HG03196 (cell line): ENCODE data around the gene NMRK2.
A peak's percentile ranks its signal among the peaks of the same experiment; 100 is the strongest.

Experiments
- ATAC-seq: cut with Tn5 transposase; IDR thresholded peaks from one replicate; pipeline ENCODE4 v1.9.1; 2021; ENCODE audit not compliant: unreplicated experiment

Gene NMRK2

DNA sequence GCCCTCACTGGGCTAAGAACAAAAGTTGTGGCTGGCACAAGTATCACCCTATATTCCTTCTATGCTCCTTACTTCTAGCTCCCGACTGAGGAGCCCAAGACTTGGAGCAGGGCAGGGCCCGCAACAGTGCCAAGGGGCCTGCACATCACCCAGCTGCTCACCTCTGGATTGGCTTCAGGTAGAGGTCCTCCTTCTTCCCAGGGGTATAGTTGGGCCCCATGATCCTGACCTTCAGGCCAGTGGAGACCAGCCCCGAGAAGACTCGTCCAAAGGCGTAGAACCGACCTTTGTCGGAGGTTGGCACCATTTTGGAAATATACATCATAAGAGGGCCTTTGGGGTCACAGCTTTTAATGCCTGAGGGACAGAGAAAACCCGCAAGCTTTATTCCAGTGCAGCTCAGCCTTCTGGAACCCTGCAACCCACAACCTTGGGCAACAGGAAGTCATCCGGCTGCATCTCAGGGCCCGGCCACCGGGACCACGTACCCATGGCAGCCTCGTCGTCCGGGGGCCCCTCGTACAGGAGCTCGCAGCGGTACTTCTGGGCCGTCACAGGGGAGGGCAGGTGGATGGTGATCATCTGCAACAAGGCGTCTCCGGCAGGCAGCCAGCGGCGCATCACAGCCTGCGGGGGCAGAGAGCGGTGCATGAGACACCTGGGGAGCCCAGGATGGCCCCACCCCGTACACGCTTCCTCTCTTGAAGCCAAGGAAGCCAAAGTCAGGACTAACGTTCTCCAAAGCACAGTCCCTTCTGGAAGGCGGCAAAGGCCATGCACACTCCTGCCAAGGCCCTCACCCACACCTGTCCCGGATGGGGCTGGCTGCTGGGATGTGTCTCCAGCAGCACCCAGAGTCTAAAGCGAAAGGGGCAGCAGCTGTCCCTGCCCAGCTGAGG is 47.7 kb downstream of the NMRK2 start:
- ATAC-seq: no peak

DNA sequence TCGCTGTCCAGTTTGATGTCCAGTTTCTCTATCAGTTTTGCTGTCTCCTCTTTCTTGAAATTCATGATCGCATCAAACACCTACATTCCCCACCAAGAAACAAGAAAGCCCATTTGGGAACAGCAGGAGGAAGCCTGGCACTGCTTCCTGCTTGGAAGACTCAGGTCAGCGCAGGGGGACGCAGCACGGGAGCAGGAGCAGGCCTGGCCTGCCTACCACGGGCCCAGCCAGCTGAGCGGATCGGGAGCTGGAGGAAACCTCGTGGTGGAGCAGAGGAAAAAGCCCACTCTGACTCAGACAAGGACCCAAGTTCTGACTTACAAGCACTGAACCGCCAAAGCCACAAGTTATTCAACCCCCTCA is 48.5 kb downstream of the NMRK2 start:
- ATAC-seq: no peak

DNA sequence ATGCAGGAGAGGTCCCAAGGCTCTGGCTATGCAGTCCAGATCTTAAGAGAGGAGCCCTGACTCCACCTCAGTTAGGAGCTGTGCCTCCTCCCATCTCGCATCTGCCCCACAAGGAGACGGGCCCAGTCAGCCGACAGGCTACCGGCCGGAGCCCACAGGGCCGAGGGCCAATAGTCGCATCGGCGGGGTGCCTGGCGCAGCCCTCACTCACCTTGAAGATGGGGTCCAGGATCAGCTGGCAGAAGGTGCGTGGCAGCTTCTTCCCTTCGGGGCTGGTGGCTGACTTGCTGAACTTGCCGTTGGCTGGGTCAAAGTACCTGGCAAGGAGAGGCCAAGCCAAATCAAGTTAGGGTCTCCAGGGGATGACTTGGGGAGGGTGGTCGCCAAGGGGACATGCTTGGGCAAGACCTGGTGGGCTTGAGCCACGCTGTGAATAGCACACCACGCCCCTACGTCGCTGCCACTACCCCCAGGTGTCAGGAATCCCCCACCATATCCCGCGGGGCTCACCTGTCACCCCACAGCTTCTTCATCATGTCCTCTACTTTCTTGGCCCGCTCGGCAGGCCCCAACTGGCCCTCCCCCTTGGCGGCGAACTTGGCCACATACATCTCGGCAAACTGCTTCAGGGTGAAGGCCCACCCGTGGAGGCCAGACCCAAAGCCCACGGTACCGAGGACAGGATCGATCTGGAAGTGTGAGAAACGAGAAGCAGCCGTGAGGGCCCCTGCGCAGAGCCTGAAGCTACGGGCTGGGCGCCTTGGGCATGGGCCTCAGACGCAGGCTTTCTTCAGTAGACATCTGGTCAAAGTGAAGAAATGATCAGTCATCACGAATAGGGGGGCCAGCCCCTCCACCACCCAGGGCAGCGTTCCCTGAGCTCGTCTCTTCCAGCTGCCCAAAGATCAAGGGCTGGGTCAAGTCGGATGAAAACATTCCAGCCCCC is 49.1 kb downstream of the NMRK2 start:
- no peak for ATAC-seq

DNA sequence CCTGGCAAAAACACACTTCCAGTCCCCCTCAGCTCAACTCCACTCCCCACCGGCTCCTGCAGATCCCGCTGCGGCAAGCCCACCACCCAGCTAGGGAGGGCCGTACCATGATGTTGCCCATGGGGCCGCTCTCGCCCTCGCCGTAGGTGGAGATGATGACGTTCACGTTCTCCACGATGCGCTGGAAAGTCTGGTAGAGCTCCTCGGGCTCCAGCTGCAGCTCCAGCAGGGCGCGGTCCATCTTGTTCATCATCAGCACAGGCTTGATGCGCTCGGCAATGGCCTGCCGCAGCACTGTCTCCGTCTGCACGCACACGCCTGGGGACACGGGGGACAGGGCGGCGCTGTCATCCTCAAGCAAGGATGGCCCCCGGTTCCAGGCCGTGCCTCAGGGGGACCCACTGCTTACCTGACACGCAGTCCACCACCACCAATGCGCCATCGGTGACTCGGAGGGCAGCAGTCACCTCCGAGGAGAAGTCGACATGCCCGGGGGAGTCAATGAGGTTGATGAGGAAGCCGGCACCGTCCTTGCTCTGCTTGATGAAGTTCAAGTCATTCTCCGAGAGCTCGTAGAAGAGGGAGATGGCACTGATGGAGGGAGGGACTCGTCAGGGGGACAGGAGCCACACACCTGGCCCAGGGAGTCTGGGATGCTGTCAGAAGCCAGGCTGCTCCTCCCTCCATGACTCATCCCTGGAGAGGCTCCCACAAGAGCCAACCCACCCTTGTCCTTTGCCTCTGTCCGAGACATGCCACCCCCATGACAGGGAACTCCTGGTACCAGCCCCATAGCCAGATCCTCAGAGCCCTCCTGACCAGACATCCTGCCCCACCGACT is 50.1 kb downstream of the NMRK2 start:
- ATAC-seq: no peak

DNA sequence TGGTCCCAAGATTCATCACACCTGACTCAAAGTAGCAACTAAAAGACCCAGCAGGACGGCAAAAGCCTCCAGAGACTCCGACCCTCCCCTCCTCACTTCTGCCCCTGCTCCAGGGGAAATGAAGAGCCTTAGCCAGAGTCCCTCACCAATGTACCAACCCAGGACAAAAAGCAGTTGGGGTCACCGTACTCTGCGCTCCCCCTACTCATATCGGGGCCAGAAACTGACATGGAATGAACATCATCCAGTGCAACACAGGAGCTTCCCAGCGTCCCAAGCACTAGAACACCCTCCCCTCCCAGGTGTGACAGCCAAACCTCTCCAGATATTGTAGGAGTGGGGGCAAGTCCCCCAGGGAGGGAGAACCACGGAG is 50.7 kb downstream of the NMRK2 start:
- no peak for ATAC-seq

DNA sequence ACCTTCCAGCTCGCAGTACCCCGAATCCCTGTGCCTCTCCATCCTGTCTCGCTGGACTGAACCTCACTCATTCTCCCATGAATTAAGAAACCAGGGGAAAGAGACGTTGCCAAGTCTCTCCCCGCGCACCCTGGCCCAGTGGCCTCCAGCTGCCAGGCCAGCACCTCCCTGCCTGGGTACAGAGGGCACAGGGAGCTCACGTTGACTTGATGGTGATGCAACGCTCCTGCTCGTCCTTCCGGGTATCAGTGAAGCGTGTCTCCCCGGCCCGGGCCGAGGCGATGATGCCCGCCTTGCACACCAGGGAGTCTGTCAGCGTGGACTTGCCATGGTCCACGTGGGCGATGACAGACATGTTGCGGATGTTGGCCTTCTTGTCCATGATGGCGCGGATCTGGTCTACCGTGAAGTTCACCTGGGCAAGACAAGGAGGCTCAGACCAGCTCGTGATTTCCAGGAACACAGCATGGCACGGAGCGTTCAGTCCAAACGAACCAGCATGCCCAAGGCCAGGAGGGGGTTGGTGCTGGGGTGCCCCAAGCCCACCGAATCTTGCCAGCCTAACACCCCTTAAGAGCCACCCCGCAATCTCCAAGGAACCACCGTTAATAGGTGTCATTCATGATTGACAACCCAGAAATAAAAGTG is 51.2 kb downstream of the NMRK2 start:
- no peak for ATAC-seq

DNA sequence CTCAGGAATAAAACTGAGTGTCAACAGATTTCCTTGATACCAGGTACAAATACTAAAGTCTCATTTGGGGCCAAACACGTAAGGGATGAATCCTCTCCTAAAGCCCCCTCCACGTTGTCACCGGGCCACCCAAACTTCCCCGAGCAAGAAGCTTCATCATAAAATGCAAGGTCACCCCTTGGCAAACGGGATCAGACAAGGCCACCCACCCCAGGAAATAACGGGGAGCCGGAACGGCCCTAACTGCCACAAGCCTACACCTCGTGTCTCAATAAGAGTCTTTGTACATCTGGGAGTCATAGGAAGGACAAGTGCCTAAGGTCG is 51.7 kb downstream of the NMRK2 start:
- ATAC-seq: no peak

DNA sequence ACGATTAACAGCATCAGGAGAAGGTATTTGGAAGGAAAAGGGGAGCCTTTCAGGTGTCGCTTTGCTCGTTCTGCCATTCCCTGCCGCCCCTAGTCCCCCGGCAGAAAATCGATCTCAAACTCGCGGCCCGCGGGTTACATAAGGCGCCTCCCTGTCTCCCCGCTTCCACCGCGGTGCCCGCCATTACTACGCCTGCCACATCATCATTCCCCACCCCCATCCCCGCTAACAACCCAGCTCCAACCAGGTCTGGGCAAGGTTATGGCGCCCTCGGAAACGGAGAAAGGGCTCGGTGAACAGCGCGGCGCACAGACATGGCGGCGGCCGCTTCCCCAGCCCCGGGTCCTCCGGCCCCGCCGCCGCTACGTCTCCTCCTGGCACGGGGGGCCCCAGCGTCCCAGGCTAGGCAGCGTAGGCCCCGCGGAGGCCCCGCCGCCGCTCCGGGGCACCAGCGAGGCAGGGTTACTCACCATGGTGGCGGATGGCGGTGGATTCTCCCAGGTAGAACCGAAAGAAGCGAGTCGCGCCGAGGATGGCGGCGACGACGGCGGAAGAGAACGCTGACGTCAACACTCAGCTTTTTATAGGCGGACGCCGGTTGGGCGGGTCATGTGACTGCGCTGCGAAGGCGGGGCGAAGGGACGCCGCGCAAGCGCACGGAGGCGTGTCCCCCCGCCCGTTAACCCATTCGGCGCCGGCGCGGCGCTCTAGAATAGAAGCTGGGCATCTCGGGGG is 52.2 kb downstream of the NMRK2 start, which contains the start of gene EEF2:
Gene EEF2, minus strand, starts transcription at position 556 of the 735 bp plus-strand sequence. Its CDS starts 83 bp downstream, at position 473.
- peak; percentile 50 for ATAC-seq

DNA sequence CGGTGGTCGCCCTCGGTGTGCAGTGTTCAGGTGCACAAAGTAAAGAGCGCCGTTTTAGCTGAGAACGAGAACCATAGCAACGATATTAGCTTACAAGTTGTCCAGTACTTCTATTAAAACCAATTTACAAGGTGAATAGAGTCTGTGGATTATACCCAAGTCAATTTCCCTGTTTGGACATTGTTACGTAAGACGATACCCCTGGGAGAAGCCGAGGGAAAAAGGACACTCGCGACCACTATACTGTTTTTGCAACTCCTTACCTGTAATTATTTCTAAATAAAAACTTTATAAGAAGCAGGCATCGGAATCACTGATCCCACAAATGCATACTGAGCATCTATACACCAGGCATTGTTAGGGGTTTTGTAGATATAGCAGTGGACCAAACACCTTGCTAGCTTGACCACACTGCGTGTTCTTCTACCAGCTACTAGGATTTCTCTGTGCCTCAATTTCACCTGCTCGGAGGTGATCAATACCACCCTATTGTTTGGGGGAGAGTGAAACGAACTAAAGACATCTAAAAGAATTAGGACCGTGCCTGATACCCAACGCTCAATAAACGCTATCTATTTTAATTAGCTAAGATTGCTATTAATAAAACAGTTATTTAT is 52.9 kb downstream of the NMRK2 start:
- ATAC-seq: no peak

DNA sequence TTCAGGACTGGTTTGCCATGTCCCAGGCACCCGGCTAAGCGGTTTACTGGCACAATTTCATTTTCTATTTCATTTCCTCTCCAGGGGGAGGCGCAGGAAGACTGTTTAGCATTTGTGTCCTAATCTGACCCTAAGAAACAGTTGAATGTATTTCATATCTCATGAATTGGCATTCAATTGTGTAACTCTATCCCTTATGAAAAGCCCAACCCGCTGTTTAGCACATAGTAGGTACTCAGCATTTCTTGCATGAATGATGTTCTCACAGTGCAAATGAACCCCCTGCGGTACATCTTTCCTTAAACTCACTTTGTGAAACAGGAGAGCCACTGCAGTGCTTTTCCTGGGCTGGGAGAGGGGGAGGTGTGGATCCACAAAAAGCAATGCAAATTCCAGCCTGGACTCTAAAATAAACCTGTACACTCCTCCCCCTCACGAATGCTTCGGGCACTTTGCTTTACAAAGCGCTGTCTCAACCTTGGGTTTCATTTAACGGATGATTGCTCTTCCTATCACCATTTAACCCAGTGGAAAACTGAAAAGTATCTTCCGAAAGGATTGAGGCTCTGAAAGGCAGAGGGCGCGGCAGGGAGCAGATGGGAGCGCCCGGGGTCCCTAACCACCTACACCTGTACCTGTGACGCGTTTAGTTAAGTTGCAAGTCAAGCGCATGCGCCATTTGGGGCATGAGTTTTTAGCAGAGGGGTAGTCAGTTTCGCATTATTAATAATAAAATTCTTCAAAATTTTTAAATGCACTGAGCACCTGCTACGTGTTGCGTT is 53.6 kb downstream of the NMRK2 start:
- no peak for ATAC-seq

DNA sequence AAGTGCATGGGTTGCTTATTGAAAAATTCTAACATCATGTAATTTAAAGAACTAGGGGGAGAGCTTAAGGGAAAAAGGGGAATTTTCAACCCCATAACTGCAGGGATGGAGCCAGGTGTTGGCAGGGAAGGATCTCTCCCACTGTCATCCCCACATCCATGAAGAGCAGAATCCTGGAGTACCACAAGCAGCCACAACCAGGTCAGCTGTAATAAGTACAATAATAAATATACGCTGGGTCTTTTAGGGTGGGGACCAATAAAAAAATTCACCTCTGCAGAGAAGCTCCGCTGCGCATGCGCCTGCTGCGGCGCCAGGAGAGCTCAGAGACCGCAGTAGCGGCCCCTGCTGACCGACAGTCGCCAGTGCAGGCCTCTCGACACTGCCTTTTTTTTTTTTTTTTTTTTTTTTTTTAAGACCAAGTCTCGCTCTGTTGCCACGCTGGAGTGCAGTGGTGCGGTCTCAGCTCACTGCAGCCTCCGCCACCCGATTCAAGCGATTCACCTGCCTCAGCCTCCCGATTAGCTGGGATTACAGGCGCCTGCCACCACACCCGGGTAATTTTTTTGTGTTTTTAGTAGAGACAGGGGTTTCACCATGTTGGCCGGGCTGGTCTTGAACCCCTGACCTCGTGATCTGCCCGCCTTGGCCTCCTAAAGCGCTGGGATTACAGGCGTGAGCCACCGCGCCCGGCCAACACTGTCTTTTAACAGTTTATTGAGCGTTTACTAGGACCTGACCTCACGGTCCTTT is 54.9 kb downstream of the NMRK2 start:
- peak; percentile 41 for ATAC-seq

DNA sequence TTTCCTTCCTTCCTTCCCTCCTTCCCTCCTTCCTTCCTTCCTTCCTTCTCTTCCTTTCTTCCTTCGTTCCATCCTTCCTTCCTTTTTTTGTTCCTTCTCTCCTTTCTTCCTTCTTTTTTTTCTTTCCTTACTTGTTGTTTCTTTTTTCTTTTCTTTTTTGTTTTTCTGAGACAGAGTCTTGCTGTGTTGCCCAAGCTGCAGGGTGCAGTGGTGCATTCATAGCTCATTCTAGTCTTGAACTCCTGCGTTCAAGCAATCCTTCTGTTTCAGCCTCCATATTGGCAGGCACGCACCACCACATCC is 57.9 kb downstream of the NMRK2 start:
- no peak for ATAC-seq
